ENCODE results near the gene ATOH8.
"Not testable (repeated sequence)": the region's sequence is repeated elsewhere in the genome, so short reads cannot be mapped to it uniquely, and the experiment has no call there.

Gene ATOH8

GRCh38 chr2:85819811-85820510 lies 66.2 kb downstream of the ATOH8 start:
- Histone ChIP-seq H3K36me3 (ENCODE audit: control insufficient read depth, insufficient read depth, low read length) (no peaks in the 10 kb centered on the region), H3K9me3 (ENCODE audit: control insufficient read depth, low read length) (no peaks in the 10 kb centered on the region), H3K4me1 (ENCODE audit: control insufficient read depth, insufficient read depth, low read length, poor library complexity, severe bottlenecking) (no peaks in the 10 kb centered on the region), H3K27ac (ENCODE audit: low read depth, low read length, severe bottlenecking) (no peak overlapping the region), H3K4me3 (ENCODE audit: extremely low read depth, insufficient read depth, low read length, poor library complexity, severe bottlenecking) (no peak overlapping the region)
- 76 to 100% methylated on average over 1 to 4 of the region's 6 CpGs for WGBS, 2 experiments (ENCODE audit: insufficient coverage in 2 of 2)

- H3K27ac ChIP-seq (ENCODE audit: low read depth, low read length, severe bottlenecking), result no peak overlapping the region
- 76 to 90% methylated on average over 2 to 3 of the region's 5 CpGs for WGBS, 2 experiments (ENCODE audit: insufficient coverage in 2 of 2)
Measured at GRCh38 chr2:85822766-85823165, 69.0 kb downstream of the ATOH8 start.

GRCh38 chr2:85823951-85824350 lies 70.2 kb downstream of the ATOH8 start:
- H3K9me3 ChIP-seq (ENCODE audit: control insufficient read depth, low read length), result peaks cover 5% of the 10 kb centered on the region
- WGBS, 2 experiments (ENCODE audit: insufficient coverage in 2 of 2), result 90 to 96% methylated on average over 2 of the region's 2 CpGs

More at GRCh38 chr2:85822766-85823165, 69.0 kb downstream of the ATOH8 start:
- Histone ChIP-seq H3K9me3 (ENCODE audit: control insufficient read depth, low read length) (peaks cover 5% of the 10 kb centered on the region), H3K4me1 (ENCODE audit: control insufficient read depth, insufficient read depth, low read length, poor library complexity, severe bottlenecking) (peaks cover under 1% of the 10 kb centered on the region), H3K4me3 (ENCODE audit: extremely low read depth, insufficient read depth, low read length, poor library complexity, severe bottlenecking) (no peak overlapping the region), H3K36me3 (ENCODE audit: control insufficient read depth, insufficient read depth, low read length) (no peaks in the 10 kb centered on the region)

GRCh38 chr2:85826990-85827878 lies 73.4 kb downstream of the ATOH8 start:
- Histone ChIP-seq H3K4me1 (ENCODE audit: control insufficient read depth, insufficient read depth, low read length, poor library complexity, severe bottlenecking) (peaks cover 5% of the 10 kb centered on the region), H3K4me3 (ENCODE audit: extremely low read depth, insufficient read depth, low read length, poor library complexity, severe bottlenecking) (no peak overlapping the region), H3K27ac (ENCODE audit: low read depth, low read length, severe bottlenecking) (no peak overlapping the region), H3K9me3 (ENCODE audit: control insufficient read depth, low read length) (peaks cover 5% of the 10 kb centered on the region), H3K36me3 (ENCODE audit: control insufficient read depth, insufficient read depth, low read length) (no peaks in the 10 kb centered on the region)
- WGBS, 2 experiments (ENCODE audit: insufficient coverage in 2 of 2), result 37 to 38% methylated on average over 18 to 19 of the region's 20 CpGs

More at GRCh38 chr2:85823951-85824350, 70.2 kb downstream of the ATOH8 start:
- no peak overlapping the region for H3K4me3 ChIP-seq (ENCODE audit: extremely low read depth, insufficient read depth, low read length, poor library complexity, severe bottlenecking)
- H3K4me1 ChIP-seq (ENCODE audit: control insufficient read depth, insufficient read depth, low read length, poor library complexity, severe bottlenecking), result peaks cover 5% of the 10 kb centered on the region
- H3K27ac ChIP-seq (ENCODE audit: low read depth, low read length, severe bottlenecking), result no peak overlapping the region
- H3K36me3 ChIP-seq (ENCODE audit: control insufficient read depth, insufficient read depth, low read length), result no peaks in the 10 kb centered on the region

GRCh38 chr2:85827879-85828569 lies 74.2 kb downstream of the ATOH8 start:
- Histone ChIP-seq H3K36me3 (ENCODE audit: control insufficient read depth, insufficient read depth, low read length) (no peaks in the 10 kb centered on the region), H3K4me3 (ENCODE audit: extremely low read depth, insufficient read depth, low read length, poor library complexity, severe bottlenecking) (no peak overlapping the region), H3K9me3 (ENCODE audit: control insufficient read depth, low read length) (peaks cover 5% of the 10 kb centered on the region), H3K27ac (ENCODE audit: low read depth, low read length, severe bottlenecking) (no peak overlapping the region), H3K4me1 (ENCODE audit: control insufficient read depth, insufficient read depth, low read length, poor library complexity, severe bottlenecking) (peaks cover 5% of the 10 kb centered on the region)
- WGBS, 2 experiments (ENCODE audit: insufficient coverage in 2 of 2), result 82 to 86% methylated on average over 14 to 18 of the region's 18 CpGs

- Histone ChIP-seq H3K36me3 (ENCODE audit: control insufficient read depth, insufficient read depth, low read length) (no peaks in the 10 kb centered on the region), H3K4me3 (ENCODE audit: extremely low read depth, insufficient read depth, low read length, poor library complexity, severe bottlenecking) (no peak overlapping the region), H3K4me1 (ENCODE audit: control insufficient read depth, insufficient read depth, low read length, poor library complexity, severe bottlenecking) (peaks cover 5% of the 10 kb centered on the region), H3K27ac (ENCODE audit: low read depth, low read length, severe bottlenecking) (no peak overlapping the region), H3K9me3 (ENCODE audit: control insufficient read depth, low read length) (peaks cover 5% of the 10 kb centered on the region)
- 95 to 99% methylated on average over 4 to 5 of the region's 7 CpGs for WGBS, 2 experiments (ENCODE audit: insufficient coverage in 2 of 2)
Measured at GRCh38 chr2:85828725-85829124, 74.9 kb downstream of the ATOH8 start.

- not testable (repeated sequence) for H3K36me3 ChIP-seq (ENCODE audit: control insufficient read depth, insufficient read depth, low read length); H3K9me3 ChIP-seq (ENCODE audit: control insufficient read depth, low read length); H3K27ac ChIP-seq (ENCODE audit: low read depth, low read length, severe bottlenecking); H3K4me1 ChIP-seq (ENCODE audit: control insufficient read depth, insufficient read depth, low read length, poor library complexity, severe bottlenecking); H3K4me3 ChIP-seq (ENCODE audit: extremely low read depth, insufficient read depth, low read length, poor library complexity, severe bottlenecking)
- no CpG with 5 or more reads among the region's 4 CpGs for WGBS, 2 experiments (ENCODE audit: insufficient coverage in 2 of 2)
Measured at GRCh38 chr2:85829394-85829793, 75.6 kb downstream of the ATOH8 start.

- Histone ChIP-seq H3K4me1 (ENCODE audit: control insufficient read depth, insufficient read depth, low read length, poor library complexity, severe bottlenecking) (peaks cover 5% of the 10 kb centered on the region), H3K27ac (ENCODE audit: low read depth, low read length, severe bottlenecking) (no peak overlapping the region), H3K4me3 (ENCODE audit: extremely low read depth, insufficient read depth, low read length, poor library complexity, severe bottlenecking) (no peak overlapping the region), H3K9me3 (ENCODE audit: control insufficient read depth, low read length) (peaks cover 2% of the 10 kb centered on the region), H3K36me3 (ENCODE audit: control insufficient read depth, insufficient read depth, low read length) (no peaks in the 10 kb centered on the region)
- no CpG with 5 or more reads among the region's 1 CpG for whole genome bisulfite sequencing, 2 experiments (ENCODE audit: insufficient coverage in 2 of 2)
Measured at GRCh38 chr2:85830645-85831044, 76.9 kb downstream of the ATOH8 start.

- Histone ChIP-seq H3K36me3 (ENCODE audit: control insufficient read depth, insufficient read depth, low read length) (no peaks in the 10 kb centered on the region), H3K27ac (ENCODE audit: low read depth, low read length, severe bottlenecking) (no peak overlapping the region), H3K4me1 (ENCODE audit: control insufficient read depth, insufficient read depth, low read length, poor library complexity, severe bottlenecking) (peaks cover 5% of the 10 kb centered on the region), H3K9me3 (ENCODE audit: control insufficient read depth, low read length) (no peaks in the 10 kb centered on the region), H3K4me3 (ENCODE audit: extremely low read depth, insufficient read depth, low read length, poor library complexity, severe bottlenecking) (no peak overlapping the region)
- WGBS, 2 experiments (ENCODE audit: insufficient coverage in 2 of 2), result 100% methylated on average over 1 of the region's 2 CpGs; no CpG with 5 or more reads in 1 of the 2 experiments
Measured at GRCh38 chr2:85831735-85832134, 77.9 kb downstream of the ATOH8 start.

GRCh38 chr2:85834466-85834865 lies 80.7 kb downstream of the ATOH8 start:
- H3K4me3 ChIP-seq (ENCODE audit: extremely low read depth, insufficient read depth, low read length, poor library complexity, severe bottlenecking), result no peak overlapping the region
- H3K4me1 ChIP-seq (ENCODE audit: control insufficient read depth, insufficient read depth, low read length, poor library complexity, severe bottlenecking), result no peaks in the 10 kb centered on the region
- H3K27ac ChIP-seq (ENCODE audit: low read depth, low read length, severe bottlenecking), result no peak overlapping the region
- no peaks in the 10 kb centered on the region for H3K9me3 ChIP-seq (ENCODE audit: control insufficient read depth, low read length)
- peaks cover 4% of the 10 kb centered on the region for H3K36me3 ChIP-seq (ENCODE audit: control insufficient read depth, insufficient read depth, low read length)

Data from mesodermal cell (in vitro differentiated cells).